Hepatocyte (in vitro differentiated cells): ENCODE data around the gene PCBP3. TPM values are rescaled to one million over a fixed set of nuclear protein-coding genes. Genes with fewer than 3 reads are reported as not detected.
"Not testable (repeated sequence)": the region's sequence is repeated elsewhere in the genome, so short reads cannot be mapped to it uniquely, and the experiment has no call there.

Source experiments
- DNase-seq: peaks from one replicate; pipeline ENCODE4 v3.0.0-alpha.2; 2016; ENCODE audit warnings: low spot score
- H2AFZ ChIP-seq: fragments of 200-600 bp; sonication (generic); 2 replicates; pipeline ENCODE4 v1.6.0; 2016; ENCODE audit warnings: antibody characterized with exemption, mild to moderate bottlenecking
- H3K27ac ChIP-seq: fragments of 200-600 bp; sonication (generic); 2 replicates; pipeline ENCODE4 v1.5.1; 2016; ENCODE audit warnings: mild to moderate bottlenecking
- H3K27me3 ChIP-seq: fragments of 200-600 bp; sonication (generic); 2 replicates; pipeline ENCODE4 v1.6.1; 2016
- H3K36me3 ChIP-seq: fragments of 200-600 bp; sonication (generic); replicated peaks from 2 replicates; pipeline ENCODE4 v1.5.1; 2016; ENCODE audit warnings: low read depth; ENCODE audit not compliant: insufficient read depth
- H3K4me1 ChIP-seq: fragments of 200-600 bp; sonication (generic); 2 replicates; pipeline ENCODE4 v1.5.1; 2016; ENCODE audit warnings: mild to moderate bottlenecking, moderate library complexity; ENCODE audit not compliant: insufficient read depth
- H3K4me2 ChIP-seq: fragments of 200-600 bp; sonication (generic); 2 replicates; pipeline ENCODE4 v1.6.0; 2016
- H3K4me3 ChIP-seq: fragments of 200-600 bp; sonication (generic); 2 replicates; pipeline ENCODE4 v1.5.1; 2016; ENCODE audit warnings: mild to moderate bottlenecking
- H3K79me2 ChIP-seq: fragments of 200-600 bp; sonication (generic); 2 replicates; pipeline ENCODE4 v1.6.0; 2017; ENCODE audit warnings: mild to moderate bottlenecking
- H3K9me2 ChIP-seq: fragments of 200-600 bp; sonication (generic); replicated peaks from 2 replicates; pipeline ENCODE4 v1.6.0; 2017; ENCODE audit warnings: mild to moderate bottlenecking; ENCODE audit not compliant: insufficient read depth
- H3K9me3 ChIP-seq: fragments of 200-600 bp; sonication (generic); 2 replicates; pipeline ENCODE4 v1.5.1; 2016; ENCODE audit warnings: low read depth, mild to moderate bottlenecking
- H4K20me1 ChIP-seq: fragments of 200-600 bp; sonication (generic); 2 replicates; pipeline ENCODE4 v1.6.0; 2016; ENCODE audit warnings: mild to moderate bottlenecking; ENCODE audit not compliant: insufficient read depth, poor library complexity, severe bottlenecking
- CTCF ChIP-seq: fragments of 200-600 bp; sonication (generic); IDR thresholded peaks from 2 replicates; pipeline ENCODE4 v1.5.1; 2016; ENCODE audit warnings: antibody characterized with exemption, mild to moderate bottlenecking; ENCODE audit not compliant: poor library complexity
- EZH2 ChIP-seq: fragments of 200-600 bp; sonication (generic); IDR thresholded peaks from 2 replicates; pipeline ENCODE4 v1.6.1; 2016; ENCODE audit warnings: antibody characterized with exemption, mild to moderate bottlenecking, borderline replicate concordance
- EZH2phosphoT487 ChIP-seq: fragments of 200-600 bp; sonication (generic); IDR thresholded peaks from one replicate; pipeline ENCODE4 v1.6.1; 2018; ENCODE audit warnings: antibody characterized with exemption, mild to moderate bottlenecking, low read depth, moderate library complexity; ENCODE audit not compliant: unreplicated experiment, severe bottlenecking
- WGBS: methylation state at CpG from one replicate; pipeline ENCODE4 v1.1.6; 2016; ENCODE audit warnings: low lambda C conversion rate; ENCODE audit errors: missing lambda C conversion rate; 5-methylcytosine and 5-hydroxymethylcytosine counted together
- polyA plus RNA-seq: library from polyadenylated mRNA; unstranded; fragments of >200 nt; fragmentation: Nextera tagmentation; extraction: Ambion mirVana; gene quantifications from 2 replicates; pipeline ENCODE4 v1.2.1, GENCODE V29; 2016
- total RNA-seq: library from RNA; depleted of rRNA; stranded (reverse); fragments of >200 nt; gene quantifications from 2 replicates; pipeline ENCODE4 v1.2.3, GENCODE V29; 2014

PCBP3 gene
- total and polyA plus RNA-seq, 2 experiments from 2014 or later = 3.1 to 8.8 TPM

DNA sequence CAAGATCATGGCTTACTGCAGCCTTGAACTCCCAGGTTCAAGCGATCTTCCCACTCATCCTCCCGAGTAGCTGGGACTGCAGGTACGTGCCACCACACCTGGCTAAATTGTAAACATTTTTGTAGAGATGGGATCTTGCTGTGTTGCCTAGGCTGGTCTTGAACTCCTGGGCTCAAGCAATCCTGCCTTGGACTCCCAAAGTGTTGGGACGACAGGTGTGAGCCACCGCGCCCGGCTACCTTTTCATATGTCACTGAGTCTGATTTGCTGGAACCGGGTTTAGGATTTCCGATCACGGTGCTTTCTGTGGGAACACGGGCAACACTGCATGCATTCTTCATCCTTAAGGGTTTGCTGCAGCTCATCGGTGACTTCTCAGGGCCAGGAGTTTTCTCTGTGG, 32.2 kb upstream of the PCBP3 start:
- Histone ChIP-seq H3K27me3 (peaks cover 5% of the 10 kb centered on the region), H2AFZ (no peak overlapping the region), H3K79me2 (no peaks in the 10 kb centered on the region), H3K4me2 (no peak overlapping the region), H3K4me1 (no peaks in the 10 kb centered on the region), H3K4me3 (no peak overlapping the region), H4K20me1 (no peaks in the 10 kb centered on the region), H3K36me3 (no peaks in the 10 kb centered on the region), H3K9me2 (no peaks in the 10 kb centered on the region), H3K9me3 (no peaks in the 10 kb centered on the region), H3K27ac (no peak overlapping the region)
- 88% methylated on average over 12 of the region's 12 CpGs for WGBS
- TF ChIP-seq EZH2 (no peak), EZH2phosphoT487 (no peak), CTCF (no peak)
- no peak for DNase-seq

DNA sequence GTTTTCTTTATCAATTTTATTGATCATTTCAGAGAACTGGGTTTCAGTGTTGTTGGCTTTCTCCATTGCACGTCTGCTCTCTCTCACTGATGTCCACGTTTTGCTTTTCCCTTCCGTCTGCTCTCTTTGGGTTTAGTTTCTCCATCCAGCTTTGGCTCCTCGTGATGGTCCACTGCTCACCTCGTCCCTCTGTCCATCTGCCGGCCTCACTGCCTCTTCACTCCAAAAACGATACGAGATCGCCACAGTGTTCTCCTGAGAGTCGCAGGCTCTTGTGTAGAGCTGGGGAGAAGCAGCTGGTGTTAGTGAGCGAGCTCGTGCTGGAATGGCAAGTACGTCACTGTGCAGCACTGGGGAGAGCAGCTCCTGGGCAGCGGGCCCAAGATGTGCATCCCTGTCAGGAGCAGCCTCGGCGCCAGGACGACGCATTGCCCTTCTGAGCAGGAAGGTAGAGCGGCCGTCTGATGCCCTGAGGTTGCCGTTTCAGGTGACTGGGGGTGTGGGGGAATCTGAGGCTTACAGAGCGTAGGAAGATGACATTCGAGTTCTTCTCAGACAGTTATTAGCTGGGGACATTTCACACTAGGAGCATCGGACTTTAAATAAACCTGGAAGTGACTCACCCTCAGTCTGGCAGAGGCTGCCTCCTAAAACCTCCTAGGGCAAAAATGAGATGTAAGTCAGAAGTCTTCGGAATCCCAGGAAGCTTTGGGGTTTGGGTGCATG, 31.4 kb upstream of the PCBP3 start:
- WGBS = 90% methylated on average over 23 of the region's 25 CpGs
- Histone ChIP-seq H3K4me1 (peaks cover under 1% of the 10 kb centered on the region), H4K20me1 (no peaks in the 10 kb centered on the region), H3K4me2 (no peak overlapping the region), H2AFZ (no peak overlapping the region), H3K27ac (no peak overlapping the region), H3K27me3 (peaks cover 5% of the 10 kb centered on the region), H3K36me3 (no peaks in the 10 kb centered on the region), H3K9me3 (no peaks in the 10 kb centered on the region), H3K4me3 (no peak overlapping the region), H3K9me2 (no peaks in the 10 kb centered on the region), H3K79me2 (no peaks in the 10 kb centered on the region)
- TF ChIP-seq EZH2 = no peak
- no peak for TF ChIP-seq EZH2phosphoT487
- no peak for TF ChIP-seq CTCF
- DNase-seq = no peak

- 95% methylated on average over 5 of the region's 7 CpGs for WGBS
- not testable (repeated sequence) for H3K4me2 ChIP-seq, DNase-seq, H3K9me3 ChIP-seq, H3K27me3 ChIP-seq, H3K9me2 ChIP-seq, H3K36me3 ChIP-seq, H4K20me1 ChIP-seq, H3K79me2 ChIP-seq, H2AFZ ChIP-seq, H3K27ac ChIP-seq, H3K4me3 ChIP-seq, H3K4me1 ChIP-seq
Measured at GRCh38 chr21:45612665-45613019, 30.9 kb upstream of the PCBP3 start.

- Histone ChIP-seq H3K79me2 (no peaks in the 10 kb centered on the region), H3K36me3 (no peaks in the 10 kb centered on the region), H3K9me3 (no peaks in the 10 kb centered on the region), H4K20me1 (no peaks in the 10 kb centered on the region), H3K27me3 (peaks cover 5% of the 10 kb centered on the region), H3K27ac (no peak overlapping the region), H2AFZ (no peak overlapping the region), H3K4me3 (no peak overlapping the region), H3K9me2 (no peaks in the 10 kb centered on the region), H3K4me2 (no peak overlapping the region), H3K4me1 (peaks cover 11% of the 10 kb centered on the region)
- TF ChIP-seq EZH2phosphoT487 (no peak), CTCF (no peak), EZH2 (no peak)
- 83% methylated on average over 6 of the region's 6 CpGs for WGBS
- no peak for DNase-seq
Measured at GRCh38 chr21:45613396-45613795, 30.1 kb upstream of the PCBP3 start.
